ENCODE results near the gene THEM4. TPM values are rescaled to one million over a fixed set of nuclear protein-coding genes. Genes with fewer than 3 reads are reported as not detected.

THEM4 gene
- total RNA-seq, 1 donor from 2014 or later = 21.7 TPM

DNA sequence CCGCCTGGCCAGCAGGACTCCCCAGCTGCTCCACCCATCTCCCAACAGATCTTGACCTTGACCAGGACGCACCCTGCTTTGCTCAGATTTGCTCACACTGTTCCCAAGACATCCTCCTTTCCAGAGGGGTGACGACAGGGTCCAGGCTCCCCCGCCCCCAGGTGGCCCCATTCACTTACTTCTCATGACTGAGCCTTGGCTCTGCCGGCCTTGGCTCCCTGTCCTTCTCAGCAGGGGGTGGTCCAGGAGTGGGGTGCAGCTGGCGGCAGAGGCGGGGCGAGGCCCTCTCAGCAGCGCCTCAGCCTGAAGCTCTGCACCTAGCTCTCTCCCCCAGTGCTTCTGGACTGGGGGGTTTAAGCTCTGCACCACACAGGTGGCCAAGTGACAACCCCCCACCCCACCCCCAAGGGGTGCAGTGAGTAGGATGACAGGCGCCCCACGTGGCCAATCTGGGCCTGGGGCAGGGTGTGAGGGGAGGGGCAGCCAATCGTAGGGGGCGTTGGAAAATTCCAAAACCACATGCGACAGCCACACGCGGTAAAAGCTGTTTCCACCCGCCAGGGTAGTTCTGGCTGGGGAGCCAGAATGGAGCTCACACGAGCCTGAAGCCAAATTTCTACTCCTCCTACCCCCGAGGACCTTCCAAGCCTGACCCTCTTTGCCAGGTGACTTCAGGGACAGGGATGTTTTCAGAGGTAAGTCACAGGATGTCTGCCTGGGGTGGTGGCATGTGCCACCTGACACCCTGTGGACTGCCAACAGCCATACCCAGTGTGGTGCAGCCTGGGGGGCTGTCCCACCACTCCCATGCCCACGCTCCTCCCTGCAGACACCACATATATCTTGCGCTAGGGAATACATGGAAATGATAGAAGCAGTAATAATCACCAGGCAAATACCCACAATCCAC lies 83.3 kb downstream of the THEM4 start:
- TF ChIP-seq, protein P1, sequence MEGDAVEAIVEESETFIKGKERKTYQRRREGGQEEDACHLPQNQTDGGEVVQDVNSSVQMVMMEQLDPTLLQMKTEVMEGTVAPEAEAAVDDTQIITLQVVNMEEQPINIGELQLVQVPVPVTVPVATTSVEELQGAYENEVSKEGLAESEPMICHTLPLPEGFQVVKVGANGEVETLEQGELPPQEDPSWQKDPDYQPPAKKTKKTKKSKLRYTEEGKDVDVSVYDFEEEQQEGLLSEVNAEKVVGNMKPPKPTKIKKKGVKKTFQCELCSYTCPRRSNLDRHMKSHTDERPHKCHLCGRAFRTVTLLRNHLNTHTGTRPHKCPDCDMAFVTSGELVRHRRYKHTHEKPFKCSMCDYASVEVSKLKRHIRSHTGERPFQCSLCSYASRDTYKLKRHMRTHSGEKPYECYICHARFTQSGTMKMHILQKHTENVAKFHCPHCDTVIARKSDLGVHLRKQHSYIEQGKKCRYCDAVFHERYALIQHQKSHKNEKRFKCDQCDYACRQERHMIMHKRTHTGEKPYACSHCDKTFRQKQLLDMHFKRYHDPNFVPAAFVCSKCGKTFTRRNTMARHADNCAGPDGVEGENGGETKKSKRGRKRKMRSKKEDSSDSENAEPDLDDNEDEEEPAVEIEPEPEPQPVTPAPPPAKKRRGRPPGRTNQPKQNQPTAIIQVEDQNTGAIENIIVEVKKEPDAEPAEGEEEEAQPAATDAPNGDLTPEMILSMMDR (IDR thresholded peaks at IDR 0.05; ENCODE audit: insufficient read depth, low read length, poor library complexity, severe bottlenecking) = no peak
- no peaks in the 10 kb centered on the region for H3K36me3 ChIP-seq (ENCODE audit: control insufficient read depth, insufficient read depth, low read length)

DNA sequence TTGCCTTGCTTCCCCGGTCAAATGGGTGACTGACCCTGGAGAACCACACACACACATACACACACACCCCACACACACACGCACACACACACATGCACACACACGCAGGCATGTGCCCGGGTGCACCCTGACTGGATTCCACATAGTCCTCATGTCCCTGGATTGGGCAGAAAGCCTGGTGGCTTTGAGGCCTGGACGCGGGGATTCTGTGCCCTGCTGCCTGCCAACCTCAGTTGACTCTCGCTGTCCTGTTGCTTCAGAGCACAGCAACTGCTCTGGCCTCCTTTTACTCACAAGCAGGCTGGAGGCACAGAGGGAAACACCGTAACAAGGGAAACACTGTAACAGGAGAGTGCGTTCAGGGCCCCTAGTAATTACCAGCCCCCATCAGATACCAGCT lies 84.1 kb downstream of the THEM4 start:
- H3K27me3 ChIP-seq (ENCODE audit: control insufficient read depth, insufficient read depth, low read length) = no peaks in the 10 kb centered on the region
- TF ChIP-seq, protein P1 (IDR thresholded peaks at IDR 0.05; ENCODE audit: insufficient read depth, low read length, poor library complexity, severe bottlenecking) = no peak
- H3K4me3 ChIP-seq (ENCODE audit: low read depth, low read length) = no peak overlapping the region
- no peak for DNase-seq (ENCODE audit: low read depth)
- H3K36me3 ChIP-seq (ENCODE audit: control insufficient read depth, insufficient read depth, low read length) = no peaks in the 10 kb centered on the region

More for the DNA sequence above, 83.3 kb downstream of the THEM4 start:
- Histone ChIP-seq H3K27me3 (ENCODE audit: control insufficient read depth, insufficient read depth, low read length) (no peaks in the 10 kb centered on the region), H3K4me3 (ENCODE audit: low read depth, low read length) (no peak overlapping the region)
- no peak for DNase-seq (ENCODE audit: low read depth)

Other genes with a start within 250 kb of the THEM4 start
- not detected in 2 replicates for gene CELF3, start 192.7 kb downstream of the THEM4 start, total RNA-seq
- not detected in 2 replicates for gene RIIAD1, start 188.0 kb downstream of the THEM4 start, total RNA-seq
- gene MRPL9, start 146.0 kb downstream of the THEM4 start, total RNA-seq = 92.1 and 119 TPM in 2 replicates
- gene TDRKH, start 119.0 kb downstream of the THEM4 start, total RNA-seq = 12.0 and 14.7 TPM in 2 replicates
- not detected in 2 replicates for gene LINGO4, start 104.1 kb downstream of the THEM4 start, total RNA-seq
- 0.17 TPM in 1 of 2 replicates, not detected in the other for gene RORC, start 77.7 kb downstream of the THEM4 start, total RNA-seq
- gene C2CD4D, start 69.7 kb downstream of the THEM4 start, total RNA-seq = 0.55 and 1.3 TPM in 2 replicates
- not detected in 2 replicates for gene THEM5, start 55.8 kb downstream of the THEM4 start, total RNA-seq
- 207 and 230 TPM in 2 replicates for gene S100A10, start 84.3 kb upstream of the THEM4 start, total RNA-seq
- 826 and 967 TPM in 2 replicates for gene S100A11, start 127.5 kb upstream of the THEM4 start, total RNA-seq
- gene TCHHL1, start 179.6 kb upstream of the THEM4 start, total RNA-seq = not detected in 2 replicates
- gene TCHH, start 205.9 kb upstream of the THEM4 start, total RNA-seq = 0.07 and 0.08 TPM in 2 replicates
- not detected in 2 replicates for gene RPTN, start 249.7 kb upstream of the THEM4 start, total RNA-seq